Neural cell (in vitro differentiated cells): ENCODE measurements around the gene DMBT1.

Source experiments
- EP300 ChIP-seq: fragments of 450-650 bp; conservative IDR thresholded peaks from 2 replicates; pipeline ENCODE4 v1.6.1; 2014; ENCODE audit warnings: antibody characterized with exemption, mild to moderate bottlenecking, moderate library complexity; ENCODE audit not compliant: poor library complexity, severe bottlenecking
- EZH2 ChIP-seq: fragments of 200-600, 300-800 bp; shearing (Covaris generic), sonication (generic); IDR thresholded peaks from 2 replicates; pipeline ENCODE4 v1.6.1; 2014; ENCODE audit warnings: antibody characterized with exemption, low read length, borderline replicate concordance, mild to moderate bottlenecking; ENCODE audit not compliant: insufficient read depth, poor library complexity, severe bottlenecking
- MXI1 ChIP-seq: fragments of 450-650 bp; conservative IDR thresholded peaks from 2 replicates; pipeline ENCODE4 v1.6.1; 2014; ENCODE audit warnings: antibody characterized with exemption, mild to moderate bottlenecking; ENCODE audit not compliant: poor library complexity, severe bottlenecking
- POLR2AphosphoS5 ChIP-seq: IDR thresholded peaks from 2 replicates; pipeline ENCODE4 v1.6.1; 2012
- RAD21 ChIP-seq: fragments of 450-650 bp; conservative IDR thresholded peaks from 2 replicates; pipeline ENCODE4 v1.6.1; 2014; ENCODE audit warnings: antibody characterized with exemption, mild to moderate bottlenecking, moderate library complexity
- TAF1 ChIP-seq: IDR thresholded peaks from 2 replicates; pipeline ENCODE4 v1.6.1; 2012; ENCODE audit warnings: low read depth
- TF ChIP-seq, protein P1 (sequence below): fragments of 450-650 bp; IDR thresholded peaks from 2 replicates; pipeline ENCODE4 v1.5.1; 2014; ENCODE audit warnings: antibody characterized with exemption, mild to moderate bottlenecking, moderate library complexity; ENCODE audit not compliant: poor library complexity, severe bottlenecking
- TF ChIP-seq, protein P2 (sequence below): IDR thresholded peaks from 2 replicates; pipeline ENCODE4 v1.6.1; 2012; ENCODE audit warnings: borderline replicate concordance

DNA sequence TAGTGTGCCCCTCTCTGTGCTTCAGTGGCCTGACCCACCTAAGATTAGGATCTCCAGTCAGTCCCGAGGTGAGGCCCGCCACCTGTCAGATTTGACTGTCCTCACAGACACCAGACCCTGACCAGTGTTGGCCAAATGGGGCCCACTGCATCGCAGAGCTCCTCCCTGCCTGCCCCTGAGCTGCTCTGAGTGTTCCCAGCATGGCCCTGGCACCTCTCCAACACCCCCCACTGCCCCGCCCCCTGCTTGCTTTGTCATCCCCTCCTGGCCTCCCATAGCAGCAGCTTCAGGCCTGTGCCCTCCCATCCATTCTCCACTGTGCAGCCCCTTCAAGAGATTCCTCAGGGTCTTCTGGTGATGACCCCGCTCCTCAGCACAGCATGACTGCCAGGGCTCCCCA lies 71.5 kb downstream of the DMBT1 start:
- TF ChIP-seq, protein P1, sequence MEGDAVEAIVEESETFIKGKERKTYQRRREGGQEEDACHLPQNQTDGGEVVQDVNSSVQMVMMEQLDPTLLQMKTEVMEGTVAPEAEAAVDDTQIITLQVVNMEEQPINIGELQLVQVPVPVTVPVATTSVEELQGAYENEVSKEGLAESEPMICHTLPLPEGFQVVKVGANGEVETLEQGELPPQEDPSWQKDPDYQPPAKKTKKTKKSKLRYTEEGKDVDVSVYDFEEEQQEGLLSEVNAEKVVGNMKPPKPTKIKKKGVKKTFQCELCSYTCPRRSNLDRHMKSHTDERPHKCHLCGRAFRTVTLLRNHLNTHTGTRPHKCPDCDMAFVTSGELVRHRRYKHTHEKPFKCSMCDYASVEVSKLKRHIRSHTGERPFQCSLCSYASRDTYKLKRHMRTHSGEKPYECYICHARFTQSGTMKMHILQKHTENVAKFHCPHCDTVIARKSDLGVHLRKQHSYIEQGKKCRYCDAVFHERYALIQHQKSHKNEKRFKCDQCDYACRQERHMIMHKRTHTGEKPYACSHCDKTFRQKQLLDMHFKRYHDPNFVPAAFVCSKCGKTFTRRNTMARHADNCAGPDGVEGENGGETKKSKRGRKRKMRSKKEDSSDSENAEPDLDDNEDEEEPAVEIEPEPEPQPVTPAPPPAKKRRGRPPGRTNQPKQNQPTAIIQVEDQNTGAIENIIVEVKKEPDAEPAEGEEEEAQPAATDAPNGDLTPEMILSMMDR, result no peak
- no peak for TF ChIP-seq POLR2AphosphoS5
- TF ChIP-seq EZH2, result no peak
- TF ChIP-seq RAD21, result no peak
- no peak for TF ChIP-seq TAF1
- TF ChIP-seq MXI1, result no peak
- TF ChIP-seq, protein P2, sequence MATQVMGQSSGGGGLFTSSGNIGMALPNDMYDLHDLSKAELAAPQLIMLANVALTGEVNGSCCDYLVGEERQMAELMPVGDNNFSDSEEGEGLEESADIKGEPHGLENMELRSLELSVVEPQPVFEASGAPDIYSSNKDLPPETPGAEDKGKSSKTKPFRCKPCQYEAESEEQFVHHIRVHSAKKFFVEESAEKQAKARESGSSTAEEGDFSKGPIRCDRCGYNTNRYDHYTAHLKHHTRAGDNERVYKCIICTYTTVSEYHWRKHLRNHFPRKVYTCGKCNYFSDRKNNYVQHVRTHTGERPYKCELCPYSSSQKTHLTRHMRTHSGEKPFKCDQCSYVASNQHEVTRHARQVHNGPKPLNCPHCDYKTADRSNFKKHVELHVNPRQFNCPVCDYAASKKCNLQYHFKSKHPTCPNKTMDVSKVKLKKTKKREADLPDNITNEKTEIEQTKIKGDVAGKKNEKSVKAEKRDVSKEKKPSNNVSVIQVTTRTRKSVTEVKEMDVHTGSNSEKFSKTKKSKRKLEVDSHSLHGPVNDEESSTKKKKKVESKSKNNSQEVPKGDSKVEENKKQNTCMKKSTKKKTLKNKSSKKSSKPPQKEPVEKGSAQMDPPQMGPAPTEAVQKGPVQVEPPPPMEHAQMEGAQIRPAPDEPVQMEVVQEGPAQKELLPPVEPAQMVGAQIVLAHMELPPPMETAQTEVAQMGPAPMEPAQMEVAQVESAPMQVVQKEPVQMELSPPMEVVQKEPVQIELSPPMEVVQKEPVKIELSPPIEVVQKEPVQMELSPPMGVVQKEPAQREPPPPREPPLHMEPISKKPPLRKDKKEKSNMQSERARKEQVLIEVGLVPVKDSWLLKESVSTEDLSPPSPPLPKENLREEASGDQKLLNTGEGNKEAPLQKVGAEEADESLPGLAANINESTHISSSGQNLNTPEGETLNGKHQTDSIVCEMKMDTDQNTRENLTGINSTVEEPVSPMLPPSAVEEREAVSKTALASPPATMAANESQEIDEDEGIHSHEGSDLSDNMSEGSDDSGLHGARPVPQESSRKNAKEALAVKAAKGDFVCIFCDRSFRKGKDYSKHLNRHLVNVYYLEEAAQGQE, result no peak
- TF ChIP-seq EP300, result no peak
